Skin of body (tissue), 2 donors: ENCODE measurements around the gene RHBDD3. TPM values are rescaled to one million over a fixed set of nuclear protein-coding genes. Genes with fewer than 3 reads are reported as not detected.
A peak's percentile ranks its signal among the peaks of the same experiment; 100 is the strongest.

ENCODE experiments used
- DNase-seq: peaks from one replicate; lab custom pipeline; 2025; lab: John Stamatoyannopoulos, UW
- total RNA-seq: library from RNA; depleted of rRNA; stranded (reverse); fragments of >200 nt; gene quantifications from one replicate; pipeline ENCODE4 v1.2.3, GENCODE V29; 2014

RHBDD3 gene
- total RNA-seq, result 9.0 TPM

- peak; percentile 94 for DNase-seq
These were observed at the start of gene RHBDD3, which contains the start of gene EWSR1 for GRCh38 chr22:29267858-29268510. Gene RHBDD3 (minus strand): TSS chr22:29267981. CDS start chr22:29265626, 2,355 bp downstream. Gene EWSR1 (plus strand): TSS chr22:29268268. CDS start chr22:29268337, 69 bp downstream.

- no peak for DNase-seq
These were observed 48.5 kb upstream of the RHBDD3 start for GRCh38 chr22:29316141-29316828.

- DNase-seq, result no peak
These were observed 47.7 kb upstream of the RHBDD3 start, which contains the start of gene RASL10A for GRCh38 chr22:29315286-29316140. Gene RASL10A (minus strand): TSS chr22:29315697. CDS start chr22:29315246, 451 bp downstream.

GRCh38 chr22:29314537-29315285 is 46.9 kb upstream of the RHBDD3 start:
- no peak for DNase-seq

- DNase-seq, result no peak
These were observed 46.0 kb upstream of the RHBDD3 start for GRCh38 chr22:29313576-29314466.

DNA sequence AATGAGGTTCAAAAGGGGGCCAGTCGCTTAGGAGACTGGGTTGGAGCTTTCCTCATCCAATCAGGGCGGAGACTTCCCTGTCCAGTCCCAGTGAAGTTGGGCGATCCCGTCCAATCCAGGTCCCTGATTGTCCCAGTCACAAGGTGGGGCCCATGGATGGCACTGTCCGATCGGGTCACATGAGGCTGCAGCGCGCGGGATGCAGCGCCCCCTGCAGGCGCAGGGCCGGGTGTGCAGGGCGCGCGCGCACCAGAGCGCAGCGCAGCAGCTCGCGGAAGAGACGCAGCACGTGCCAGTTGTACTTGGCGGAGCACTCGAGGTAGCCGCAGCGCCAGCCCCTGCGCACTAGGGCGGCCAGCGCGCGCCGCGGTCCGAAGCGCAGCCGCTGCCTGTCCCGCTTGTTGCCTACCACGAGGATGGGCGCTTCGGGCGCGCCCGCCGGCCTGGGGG is 45.4 kb upstream of the RHBDD3 start:
- DNase-seq, result peak; percentile 24

DNA sequence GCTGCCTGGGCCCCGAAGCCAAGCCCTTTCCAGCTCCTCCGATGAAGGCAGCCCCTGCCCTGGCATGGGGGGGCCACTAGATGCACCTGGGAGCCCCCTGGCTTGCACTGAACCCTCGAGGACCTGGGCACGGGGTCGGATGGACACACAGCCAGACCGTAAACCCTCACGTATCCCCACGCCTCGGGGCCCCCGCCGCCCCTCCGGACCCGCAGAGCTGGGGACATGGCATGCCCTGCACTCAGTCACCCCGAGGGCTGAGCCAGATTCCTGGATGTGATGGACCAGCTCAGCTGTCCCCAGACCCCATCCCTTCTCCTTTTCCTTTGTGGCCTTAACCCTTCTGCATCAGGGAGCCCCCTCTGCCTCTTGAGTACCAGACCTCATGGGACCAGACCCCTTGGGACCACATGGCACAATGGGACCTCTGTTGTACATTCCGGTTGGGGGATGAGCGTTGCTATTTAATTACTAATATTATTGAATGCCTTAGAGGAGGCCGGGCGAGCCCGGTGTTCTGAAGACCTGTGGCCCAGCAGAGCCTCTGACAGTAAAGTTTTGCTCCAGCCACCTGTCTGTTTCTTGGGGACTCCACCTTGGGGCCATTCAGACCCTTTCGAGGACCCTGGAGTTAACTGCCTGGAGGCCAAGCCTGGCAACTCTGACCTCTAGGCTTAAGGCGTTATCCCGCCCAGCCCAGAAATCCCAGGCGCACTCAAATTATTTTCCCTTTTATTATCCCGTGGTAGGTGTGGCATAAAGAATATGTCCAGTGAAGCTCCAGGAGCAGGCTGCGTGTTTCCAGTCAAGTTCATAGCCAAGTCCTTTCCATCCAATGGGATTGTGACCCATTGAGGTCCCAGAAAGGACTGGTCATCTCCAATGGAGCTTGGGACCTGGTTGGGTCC is 44.7 kb upstream of the RHBDD3 start:
- DNase-seq, result no peak

- DNase-seq, result no peak
These were observed 43.9 kb upstream of the RHBDD3 start for GRCh38 chr22:29311464-29312217.

- peak; percentile 91 for DNase-seq
These were observed 43.1 kb upstream of the RHBDD3 start for GRCh38 chr22:29310863-29311339.

GRCh38 chr22:29310065-29310862 is 42.5 kb upstream of the RHBDD3 start:
- DNase-seq, result no peak

GRCh38 chr22:29309332-29310064 is 41.7 kb upstream of the RHBDD3 start:
- DNase-seq, result no peak

GRCh38 chr22:29308791-29309262 is 41.0 kb upstream of the RHBDD3 start:
- DNase-seq, result no peak

GRCh38 chr22:29308148-29308790 is 40.5 kb upstream of the RHBDD3 start:
- DNase-seq, result no peak

GRCh38 chr22:29307596-29308147 is 39.9 kb upstream of the RHBDD3 start:
- no peak for DNase-seq

GRCh38 chr22:29306835-29307595 is 39.2 kb upstream of the RHBDD3 start:
- peak; percentile 67 for DNase-seq
